RPMI7951 (cell line): Measurements from ENCODE around the gene KNDC1. TPM values are rescaled to one million over a fixed set of nuclear protein-coding genes. Genes with fewer than 3 reads are reported as not detected.
"Not testable (repeated sequence)": the region's sequence is repeated elsewhere in the genome, so short reads cannot be mapped to it uniquely, and the experiment has no call there.

ENCODE experiments used
- DNase-seq: peaks from one replicate; pipeline ENCODE4 v3.0.0-alpha.2; 2012; ENCODE audit warnings: low read depth
- total RNA-seq: library from RNA; depleted of rRNA; stranded (reverse); fragments of >200 nt; shearing (Covaris generic); gene quantifications from 2 replicates; pipeline ENCODE4 v1.2.3, GENCODE V29; 2014

The KNDC1 gene
- total RNA-seq, 1 experiment from 2014 or later = not detected

GRCh38 chr10:133162178-133162909 lies 2.3 kb downstream of the KNDC1 start:
- no peak for DNase-seq

GRCh38 chr10:133162910-133163856 lies 3.2 kb downstream of the KNDC1 start:
- no peak for DNase-seq

GRCh38 chr10:133163889-133164815 lies 4.1 kb downstream of the KNDC1 start:
- no peak for DNase-seq

GRCh38 chr10:133164816-133165555 lies 5.0 kb downstream of the KNDC1 start:
- no peak for DNase-seq

- no peak for DNase-seq
These were observed 5.8 kb downstream of the KNDC1 start for GRCh38 chr10:133165556-133166503.

- DNase-seq = no peak
These were observed 6.4 kb downstream of the KNDC1 start for GRCh38 chr10:133166504-133166827.

- DNase-seq = no peak
These were observed 7.0 kb downstream of the KNDC1 start for GRCh38 chr10:133166828-133167692.

GRCh38 chr10:133167693-133168616 lies 7.9 kb downstream of the KNDC1 start:
- no peak for DNase-seq

GRCh38 chr10:133168617-133169031 lies 8.6 kb downstream of the KNDC1 start:
- DNase-seq = no peak

GRCh38 chr10:133169173-133169947 lies 9.3 kb downstream of the KNDC1 start:
- no peak for DNase-seq

- DNase-seq = no peak
These were observed 10.1 kb downstream of the KNDC1 start for GRCh38 chr10:133170092-133170491.

- DNase-seq = no peak
These were observed 14.0 kb downstream of the KNDC1 start for GRCh38 chr10:133173860-133174640.

GRCh38 chr10:133174689-133175263 lies 14.8 kb downstream of the KNDC1 start:
- no peak for DNase-seq

GRCh38 chr10:133175624-133176023 lies 15.6 kb downstream of the KNDC1 start:
- not testable (repeated sequence) for DNase-seq

- DNase-seq = no peak
These were observed 16.5 kb downstream of the KNDC1 start for GRCh38 chr10:133176546-133176945.
